H9 (cell line): ENCODE measurements around the gene ADAMTS2. TPM values are rescaled to one million over a fixed set of nuclear protein-coding genes. Genes with fewer than 3 reads are reported as not detected.

Experiments
- DNase-seq: peaks from one replicate; pipeline ENCODE4 v3.0.0-alpha.2; 2017
- H2AFZ ChIP-seq: one replicate; pipeline ENCODE4 v1.6.1; 2013; ENCODE audit warnings: mild to moderate bottlenecking, low read length, control low read depth, moderate library complexity
- H2AK5ac ChIP-seq: 2 replicates; pipeline ENCODE4 v1.6.1; 2013; ENCODE audit warnings: low read length, control low read depth, mixed read lengths; ENCODE audit not compliant: insufficient read length
- H2BK120ac ChIP-seq: one replicate; pipeline ENCODE4 v1.6.1; 2013; ENCODE audit warnings: low read depth, mild to moderate bottlenecking, low read length, control low read depth, inconsistent platforms; ENCODE audit not compliant: poor library complexity, severe bottlenecking
- H2BK12ac ChIP-seq: 2 replicates; pipeline ENCODE4 v1.6.1; 2013; ENCODE audit warnings: low read length, control low read depth, mixed read lengths, low read depth; ENCODE audit not compliant: insufficient read length
- H2BK15ac ChIP-seq: 2 replicates; pipeline ENCODE4 v1.6.1; 2013; ENCODE audit warnings: low read depth, low read length, control low read depth
- H2BK20ac ChIP-seq: one replicate; pipeline ENCODE4 v1.6.1; 2013; ENCODE audit warnings: low read depth, mild to moderate bottlenecking, low read length, control low read depth, inconsistent platforms; ENCODE audit not compliant: poor library complexity, severe bottlenecking
- H2BK5ac ChIP-seq: 2 replicates; pipeline ENCODE4 v1.6.1; 2013; ENCODE audit warnings: low read length, control low read depth, mixed read lengths; ENCODE audit not compliant: insufficient read length
- H3K14ac ChIP-seq: 2 replicates; pipeline ENCODE4 v1.6.1; 2013; ENCODE audit warnings: low read length, control low read depth; ENCODE audit not compliant: insufficient read depth
- H3K18ac ChIP-seq: 2 replicates; pipeline ENCODE4 v1.6.1; 2013; ENCODE audit warnings: low read depth, mild to moderate bottlenecking, mixed read lengths, low read length, control low read depth; ENCODE audit not compliant: insufficient read length
- H3K23ac ChIP-seq: 2 replicates; pipeline ENCODE4 v1.6.1; 2013; ENCODE audit warnings: low read length, control low read depth, mixed read lengths, low read depth; ENCODE audit not compliant: insufficient read length
- H3K23me2 ChIP-seq: 2 replicates; pipeline ENCODE4 v1.6.1; 2013; ENCODE audit warnings: low read depth, mild to moderate bottlenecking, mixed read lengths, low read length, control low read depth; ENCODE audit not compliant: insufficient read length, poor library complexity, severe bottlenecking
- H3K27ac ChIP-seq: 2 replicates; pipeline ENCODE4 v1.5.1; 2013; ENCODE audit warnings: low read length, control low read depth, mixed read lengths, low read depth; ENCODE audit not compliant: insufficient read length
- H3K27me3 ChIP-seq: 2 replicates; pipeline ENCODE4 v1.6.1; 2013; ENCODE audit warnings: low read length, control low read depth, inconsistent platforms; ENCODE audit not compliant: insufficient read depth
- H3K4ac ChIP-seq: 2 replicates; pipeline ENCODE4 v1.6.1; 2013; ENCODE audit warnings: low read depth, mild to moderate bottlenecking, control low read depth, inconsistent platforms, low read length, moderate library complexity
- H3K4me1 ChIP-seq: 2 replicates; pipeline ENCODE4 v1.6.1; 2013; ENCODE audit warnings: low read length, control low read depth, inconsistent platforms; ENCODE audit not compliant: insufficient read depth
- H3K4me2 ChIP-seq: 2 replicates; pipeline ENCODE4 v1.6.1; 2013; ENCODE audit warnings: low read length, control low read depth, mixed read lengths; ENCODE audit not compliant: insufficient read length, insufficient read depth
- H3K56ac ChIP-seq: 2 replicates; pipeline ENCODE4 v1.6.1; 2013; ENCODE audit warnings: low read depth, mild to moderate bottlenecking, mixed read lengths, low read length, control low read depth; ENCODE audit not compliant: insufficient read length
- H3K79me1 ChIP-seq: 2 replicates; pipeline ENCODE4 v1.6.1; 2013; ENCODE audit warnings: low read depth, mild to moderate bottlenecking, moderate library complexity, low read length, control low read depth, inconsistent platforms; ENCODE audit not compliant: insufficient read depth, poor library complexity, severe bottlenecking
- H3K79me2 ChIP-seq: 2 replicates; pipeline ENCODE4 v1.6.1; 2013; ENCODE audit warnings: low read length, control low read depth, inconsistent platforms; ENCODE audit not compliant: insufficient read depth
- H3K9ac ChIP-seq: 2 replicates; pipeline ENCODE4 v1.6.1; 2013; ENCODE audit warnings: low read length, control low read depth, mixed read lengths; ENCODE audit not compliant: insufficient read length; ENCODE audit errors: extremely low read depth
- H3K9me3 ChIP-seq: one replicate; pipeline ENCODE4 v1.6.1; 2013; ENCODE audit warnings: low read depth, low read length, inconsistent platforms; ENCODE audit not compliant: control insufficient read depth
- H3T11ph ChIP-seq: one replicate; pipeline ENCODE4 v1.6.1; 2013; ENCODE audit warnings: mild to moderate bottlenecking, low read length, control low read depth, inconsistent platforms
- H4K20me1 ChIP-seq: one replicate; pipeline ENCODE4 v1.6.1; 2013; ENCODE audit not compliant: control insufficient read depth, insufficient read length, insufficient read depth
- H4K5ac ChIP-seq: 2 replicates; pipeline ENCODE4 v1.6.1; 2013; ENCODE audit warnings: low read depth, mild to moderate bottlenecking, mixed read lengths, low read length, control low read depth; ENCODE audit not compliant: insufficient read length
- H4K8ac ChIP-seq: replicated peaks from 2 replicates; pipeline ENCODE4 v1.6.1; 2013; ENCODE audit warnings: low read length, control low read depth, mixed read lengths, low read depth; ENCODE audit not compliant: insufficient read length
- H4K91ac ChIP-seq: 2 replicates; pipeline ENCODE4 v1.6.1; 2013; ENCODE audit warnings: low read depth, mild to moderate bottlenecking, moderate library complexity, mixed read lengths, low read length, control low read depth; ENCODE audit not compliant: insufficient read length
- H3K27ac Mint-ChIP-seq, 3 experiments: 2 replicates in 2 of 3; 3 replicates in 1 of 3; pipeline ENCODE4 v1.8.0; 2020 to 2021; ENCODE audit warnings: mixed read lengths in 3 of 3, mild to moderate bottlenecking in 1 of 3, moderate library complexity in 1 of 3
- H3K27me3 Mint-ChIP-seq: 2 replicates; pipeline ENCODE4 v1.8.0; 2021; ENCODE audit warnings: low read depth, mild to moderate bottlenecking, moderate library complexity, mixed read lengths
- H3K36me3 Mint-ChIP-seq, 3 experiments: 2 replicates in 2 of 3; 3 replicates in 1 of 3; pipeline ENCODE4 v1.8.0; 2020 to 2021; ENCODE audit warnings: low read depth in 3 of 3, mixed read lengths in 3 of 3; ENCODE audit not compliant: insufficient read depth in 1 of 3
- H3K4me1 Mint-ChIP-seq, 2 experiments: 2 replicates each; pipeline ENCODE4 v1.8.0; 2020; ENCODE audit warnings: mixed read lengths in 2 of 2
- H3K4me3 Mint-ChIP-seq, 2 experiments: 2 replicates in 1 of 2; 3 replicates in 1 of 2; pipeline ENCODE4 v1.8.0; 2020 to 2021; ENCODE audit warnings: mild to moderate bottlenecking in 2 of 2, mixed read lengths in 2 of 2, moderate library complexity in 1 of 2
- H3K9me3 Mint-ChIP-seq, 2 experiments: 2 replicates in 1 of 2; 3 replicates in 1 of 2; pipeline ENCODE4 v1.8.0; 2020; ENCODE audit warnings: mild to moderate bottlenecking in 2 of 2, mixed read lengths in 2 of 2, moderate library complexity in 1 of 2
- CTCF ChIP-seq: fragments of 200-600 bp; sonication (generic); conservative IDR thresholded peaks from 3 replicates; pipeline ENCODE4 v1.8.0; 2021; ENCODE audit warnings: antibody characterized with exemption, mild to moderate bottlenecking
- WGBS: extraction: QIAGEN DNeasy Blood & Tissue Kit; methylation state at CpG from one replicate; pipeline ENCODE4 v1.1.7; 2013; ENCODE audit warnings: missing lambda C conversion rate, low lambda C conversion rate, mixed read lengths; ENCODE audit not compliant: insufficient read length; ENCODE audit errors: extremely low coverage; 5-methylcytosine and 5-hydroxymethylcytosine counted together
- total RNA-seq: library from RNA; stranded (reverse); gene quantifications from 2 replicates; pipeline ENCODE4 v1.2.1, GENCODE V29; 2021

The ADAMTS2 gene
- total RNA-seq, 1 experiment from 2014 or later, result 5.4 TPM

- H3K79me1 ChIP-seq, result no peaks in the 10 kb centered on the region
- H3K36me3 Mint-ChIP-seq, result peaks cover 0 to 20% (median 13%) of the 10 kb centered on the region in 3 experiments; a peak in 5 of 7 replicates
- no peak overlapping the region for H2AFZ ChIP-seq
- H3K23ac ChIP-seq, result no peak overlapping the region
- H3K4me3 Mint-ChIP-seq, result no peak overlapping the region
- H3K18ac ChIP-seq, result no peak overlapping the region
- H3K4me1 Mint-ChIP-seq, result no peaks in the 10 kb centered on the region
- H3K14ac ChIP-seq, result no peak overlapping the region
- peaks cover 88 to 91% of the 10 kb centered on the region in 2 experiments for H3K9me3 Mint-ChIP-seq
- H3K9ac ChIP-seq, result no peak overlapping the region
- no peak overlapping the region for H4K5ac ChIP-seq
- H2AK5ac ChIP-seq, result no peak overlapping the region
- no peak overlapping the region for H3K4me2 ChIP-seq
- H3K27ac ChIP-seq, result no peak overlapping the region
- no peaks in the 10 kb centered on the region for H3K4me1 ChIP-seq
- peaks cover 24% of the 10 kb centered on the region for H3K27me3 Mint-ChIP-seq
- no peak overlapping the region for H2BK120ac ChIP-seq
- H3T11ph ChIP-seq, result no peak overlapping the region
- no peak overlapping the region for H2BK20ac ChIP-seq
- H4K8ac ChIP-seq, result no peak overlapping the region
- H3K4ac ChIP-seq, result no peak overlapping the region
- no peak overlapping the region for H4K91ac ChIP-seq
- no peak for DNase-seq
- peaks cover 24% of the 10 kb centered on the region for H3K9me3 ChIP-seq
- no peak overlapping the region for H2BK12ac ChIP-seq
- no peak overlapping the region for H2BK5ac ChIP-seq
- no peak overlapping the region for H2BK15ac ChIP-seq
- no peaks in the 10 kb centered on the region for H3K23me2 ChIP-seq
- H3K27me3 ChIP-seq, result no peaks in the 10 kb centered on the region
- TF ChIP-seq CTCF, result no peak
- no CpG with 5 or more reads among the region's 12 CpGs for WGBS
- no peaks in the 10 kb centered on the region for H3K79me2 ChIP-seq
- H3K27ac Mint-ChIP-seq, result no peak overlapping the region
- H4K20me1 ChIP-seq, result no peaks in the 10 kb centered on the region
- H3K56ac ChIP-seq, result no peak overlapping the region
Observed at GRCh38 chr5:179112469-179113142, 232.7 kb downstream of the ADAMTS2 start.
